HG03378 (cell line): ENCODE results near the gene TAS2R60.
"Not testable (repeated sequence)": the region's sequence is repeated elsewhere in the genome, so short reads cannot be mapped to it uniquely, and the experiment has no call there.

Experiments used
- ATAC-seq: cut with Tn5 transposase; IDR thresholded peaks from one replicate; pipeline ENCODE4 v1.9.1; 2021; ENCODE audit warnings: mild to moderate bottlenecking, moderate library complexity; ENCODE audit not compliant: unreplicated experiment

Gene TAS2R60

GRCh38 chr7:143467724-143468123 lies 24.5 kb downstream of the TAS2R60 start:
- ATAC-seq = no peak

DNA sequence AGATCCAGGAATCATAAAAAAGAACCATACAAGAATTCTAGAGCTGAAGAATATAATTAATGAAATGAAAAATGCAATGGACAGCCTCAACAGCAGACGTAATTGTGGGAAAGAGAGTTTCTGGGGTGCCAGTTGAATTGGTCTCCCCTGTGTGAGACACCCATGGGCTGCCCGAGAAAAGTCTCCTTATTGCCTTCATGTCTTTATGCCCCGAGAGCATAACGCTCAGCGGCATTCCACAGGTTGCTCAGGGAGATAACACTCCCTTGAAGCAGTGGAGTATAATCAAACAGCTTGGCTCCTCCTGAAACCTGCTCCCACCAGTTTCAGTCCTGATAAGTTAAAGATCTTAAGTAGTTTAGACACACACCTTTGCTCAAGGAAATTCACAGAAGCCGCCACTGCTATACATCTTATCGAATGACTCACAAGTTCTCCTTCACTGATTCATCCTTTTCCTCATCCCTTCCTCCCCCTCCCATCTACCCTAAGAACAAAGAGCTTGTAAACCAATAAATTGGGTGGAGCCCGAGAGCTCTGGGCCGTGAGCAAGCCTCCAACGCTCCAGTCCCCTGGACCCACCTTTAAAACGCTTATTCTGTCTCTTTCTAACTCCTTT lies 28.9 kb downstream of the TAS2R60 start:
- not testable (repeated sequence) for ATAC-seq

GRCh38 chr7:143477501-143478150 lies 34.4 kb downstream of the TAS2R60 start, which contains the start of gene TAS2R41:
Gene TAS2R41 (plus strand): TSS chr7:143477873. CDS start chr7:143477873, 0 bp downstream.
- ATAC-seq = no peak

DNA sequence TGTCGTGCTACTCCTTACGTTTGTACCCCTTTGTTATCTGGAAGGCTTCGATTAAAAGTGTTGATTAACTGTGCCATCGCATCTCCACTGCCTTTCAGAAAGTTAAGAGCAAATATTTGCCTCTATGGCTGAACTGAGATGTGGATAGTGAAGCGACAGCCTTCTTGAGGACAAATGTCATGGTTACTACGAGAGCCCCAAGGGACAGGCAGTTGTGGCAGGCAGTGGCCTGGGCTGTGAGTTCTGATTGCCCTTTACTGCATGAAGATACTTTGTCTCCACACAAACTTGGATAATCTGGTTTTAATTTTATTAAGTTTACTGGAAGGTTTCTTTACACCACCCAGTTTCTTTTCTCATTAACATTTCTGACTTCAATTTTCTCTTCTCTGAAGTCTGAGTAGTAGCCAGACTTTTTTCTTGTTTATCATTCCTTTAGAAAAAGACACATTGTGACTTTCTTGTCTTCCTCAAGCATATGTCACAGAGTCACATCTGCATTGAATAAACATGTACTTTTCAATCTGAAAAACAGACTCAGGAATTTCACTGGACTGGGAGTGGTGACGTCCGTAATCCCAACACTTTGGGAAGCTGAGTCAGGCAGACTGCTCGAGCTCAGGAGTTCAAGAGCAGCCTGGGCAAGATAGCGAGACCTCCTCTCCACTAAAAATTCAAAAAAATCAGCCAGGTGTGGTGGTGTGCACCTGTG lies 36.0 kb downstream of the TAS2R60 start:
- no peak for ATAC-seq

- no peak for ATAC-seq
Observed at GRCh38 chr7:143480501-143480900, 37.2 kb downstream of the TAS2R60 start.

DNA sequence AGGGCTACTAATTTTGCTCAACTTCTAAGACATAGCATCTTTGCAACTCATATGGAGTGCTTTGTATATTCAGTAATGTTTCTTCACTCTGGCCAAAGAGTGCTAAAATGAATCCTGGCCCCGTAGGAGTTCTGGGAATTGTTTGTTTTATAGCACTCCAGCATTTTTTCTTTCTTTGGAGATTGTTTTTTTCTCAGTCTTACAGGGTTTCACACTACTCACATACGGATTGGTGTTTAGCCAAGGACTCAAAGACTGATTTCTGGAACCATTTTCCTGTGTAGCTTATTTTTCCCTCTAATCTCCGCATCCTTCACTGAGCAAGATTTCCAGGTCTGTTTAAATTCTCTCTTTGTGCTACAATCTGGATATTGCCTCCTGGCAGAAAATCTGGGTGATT lies 40.9 kb downstream of the TAS2R60 start:
- ATAC-seq = no peak

- no peak for ATAC-seq
Observed at GRCh38 chr7:143485094-143485493, 41.8 kb downstream of the TAS2R60 start.

GRCh38 chr7:143485500-143485899 lies 42.2 kb downstream of the TAS2R60 start:
- ATAC-seq = no peak

DNA sequence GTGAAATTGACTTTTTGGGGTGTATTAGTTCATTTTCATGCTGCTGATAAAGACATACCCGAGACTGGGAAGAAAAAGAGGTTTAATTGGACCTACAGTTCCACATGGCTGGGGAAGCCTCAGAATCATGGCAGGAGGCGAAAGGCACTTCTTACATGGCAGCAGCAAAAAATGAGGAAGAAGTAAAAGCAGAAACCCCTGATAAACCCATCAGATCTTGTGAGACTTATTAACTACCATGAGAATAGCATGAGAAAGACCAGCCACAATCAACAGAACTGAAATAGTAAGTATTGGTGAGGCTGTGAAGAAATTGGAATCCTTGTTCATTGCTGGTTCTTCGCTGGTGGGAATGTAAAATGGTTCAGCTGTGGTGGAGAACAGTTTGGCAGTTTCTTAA lies 43.0 kb downstream of the TAS2R60 start:
- not testable (repeated sequence) for ATAC-seq

DNA sequence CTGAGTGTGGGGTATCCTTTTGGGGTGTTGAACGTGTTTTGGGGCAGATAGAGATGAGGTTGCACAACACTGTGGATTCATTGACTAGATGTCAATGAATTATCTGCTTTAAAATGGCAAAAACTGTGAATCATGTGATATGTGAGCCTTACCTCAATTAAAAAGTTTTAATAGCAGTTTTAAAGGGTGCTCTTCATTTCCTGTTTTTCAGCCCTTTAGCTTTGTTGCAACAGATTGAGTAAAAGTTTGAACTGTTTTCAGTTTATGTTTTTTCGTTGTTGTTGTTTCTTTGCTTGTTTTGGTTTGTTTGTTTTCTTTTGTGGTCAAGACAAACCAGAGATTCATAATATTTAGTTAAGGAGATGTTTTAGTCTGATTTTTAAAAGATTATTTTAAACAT lies 43.8 kb downstream of the TAS2R60 start:
- ATAC-seq = no peak

DNA sequence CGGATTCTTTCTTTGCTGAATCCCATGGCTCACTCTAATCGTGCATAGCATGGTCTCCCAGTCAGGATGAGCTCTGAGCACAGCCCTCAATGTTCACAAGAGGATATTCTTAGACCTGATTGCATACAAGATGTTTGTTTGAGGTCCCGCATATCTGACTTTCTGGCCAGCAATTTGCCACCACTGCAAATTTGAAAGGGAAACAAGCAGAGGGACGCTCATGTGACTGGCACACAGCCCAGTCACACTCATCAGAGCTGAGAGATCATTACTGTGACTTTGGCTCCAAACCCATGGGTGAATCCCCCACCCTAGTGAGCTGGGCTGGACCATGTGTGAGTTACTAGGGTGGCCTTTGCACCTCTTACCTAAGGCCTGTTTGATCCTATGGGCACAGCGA lies 44.3 kb downstream of the TAS2R60 start:
- ATAC-seq = no peak

DNA sequence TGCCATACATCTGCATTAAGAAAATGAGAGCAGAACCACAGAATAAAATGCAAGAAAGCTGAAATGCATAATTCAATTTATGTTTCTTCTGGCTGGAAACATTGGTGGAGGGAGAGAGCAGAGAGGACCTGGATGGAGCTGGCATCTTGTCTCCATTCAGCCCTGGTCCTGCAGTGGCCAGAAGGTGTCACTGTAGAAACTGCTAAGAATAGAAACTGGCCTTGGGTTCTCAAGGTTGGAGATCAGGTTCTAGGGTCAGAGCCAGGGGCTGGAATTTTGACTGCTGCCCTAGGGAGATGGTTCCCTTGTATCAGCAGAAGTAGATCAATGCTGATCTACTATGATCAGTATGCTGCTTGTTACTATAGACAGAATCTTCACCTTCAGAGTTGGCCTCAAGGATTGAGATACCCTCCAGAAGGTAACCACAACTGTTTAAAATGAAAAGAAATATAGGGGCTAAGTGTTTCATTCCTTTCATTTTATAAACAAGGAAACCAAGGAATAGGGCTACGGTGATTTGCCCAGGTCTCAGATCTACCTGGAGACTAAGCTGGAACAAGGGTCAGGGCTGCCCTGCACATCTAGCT lies 47.6 kb downstream of the TAS2R60 start:
- ATAC-seq = no peak

DNA sequence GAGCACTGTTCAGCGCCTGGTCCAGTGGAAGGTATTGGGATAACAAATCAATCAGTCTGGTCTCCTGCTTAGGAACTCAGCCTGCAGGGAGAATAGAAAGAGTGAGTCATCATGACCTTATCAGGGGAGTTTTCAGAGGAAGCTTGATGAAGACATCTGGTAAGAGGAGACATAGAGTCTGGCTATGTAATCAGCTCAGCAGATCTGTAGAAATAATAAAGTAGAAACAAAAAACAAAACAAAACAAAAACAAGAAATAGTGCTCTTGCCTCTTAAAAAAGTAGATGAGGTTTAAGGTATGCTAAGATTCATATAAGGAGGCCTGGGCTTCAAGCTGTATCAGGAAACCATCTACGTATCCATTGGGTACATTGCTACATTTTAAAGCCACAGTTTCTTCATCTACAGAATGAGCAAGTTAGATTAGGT lies 48.8 kb downstream of the TAS2R60 start:
- ATAC-seq = peak; percentile 54

GRCh38 chr7:143492799-143493739 lies 49.8 kb downstream of the TAS2R60 start:
- peak; percentile 15 for ATAC-seq

- peak; percentile 46 for ATAC-seq
Observed at GRCh38 chr7:143493751-143494150, 50.5 kb downstream of the TAS2R60 start.
